Gastroesophageal sphincter (tissue), 3 donors: ENCODE data around the gene PNPLA8.

Experiments used
- CTCF ChIP-seq, 4 experiments: fragments of 200-600 bp in 2 of 4; fragments of 450-650 bp in 2 of 4; sonication (generic) in 1 of 4; IDR thresholded peaks; one replicate each; pipeline ENCODE4 v1.5.1; 2017 to 2019; ENCODE audit warnings: antibody characterized with exemption in 4 of 4, mild to moderate bottlenecking in 2 of 4, moderate library complexity in 2 of 4
- EP300 ChIP-seq: sonication (generic); formaldehyde crosslinking; IDR thresholded peaks from one replicate; pipeline ENCODE4 v1.6.1; 2017; ENCODE audit warnings: antibody characterized with exemption, mild to moderate bottlenecking
- POLR2A ChIP-seq, 2 donors: fragments of 450-650 bp; IDR thresholded peaks; one replicate each; pipeline ENCODE4 v1.6.1; 2017; ENCODE audit warnings: antibody characterized with exemption in 2 of 2, mild to moderate bottlenecking in 2 of 2, moderate library complexity in 1 of 2
- POLR2AphosphoS5 ChIP-seq: sonication (generic); formaldehyde crosslinking; IDR thresholded peaks from one replicate; pipeline ENCODE4 v1.6.1; 2017; ENCODE audit warnings: antibody characterized with exemption

GRCh38 chr7:108499566-108499965 lies 26.4 kb downstream of the PNPLA8 start:
- TF ChIP-seq CTCF (IDR thresholded peaks at IDR 0.05) (no peak), POLR2A (IDR thresholded peaks at IDR 0.05) (no peak), POLR2AphosphoS5 (no peak), EP300 (no peak)
